SK-N-SH (cell line): ENCODE results near the gene TPP1.

Experiments used
- ELF1 ChIP-seq: IDR thresholded peaks from 2 replicates; pipeline ENCODE4 v1.4.0; 2012
- GATA2 ChIP-seq: sonication (generic); formaldehyde crosslinking; IDR thresholded peaks from 2 replicates; pipeline ENCODE4 v1.5.0; 2020; ENCODE audit warnings: mild to moderate bottlenecking, missing genetic modification reagents
- USF2 ChIP-seq: fragments of 150-350 bp; IDR thresholded peaks from 2 replicates; pipeline ENCODE4 v1.6.1; 2017; ENCODE audit warnings: antibody characterized with exemption, low read length, low read depth, borderline replicate concordance
- TF ChIP-seq, protein P1 (sequence below): fragments of 200-600 bp; sonication (generic); IDR thresholded peaks from 2 replicates; pipeline ENCODE4 v1.6.1; 2017; ENCODE audit warnings: antibody characterized with exemption, mild to moderate bottlenecking, moderate library complexity

- TF ChIP-seq, protein P1, sequence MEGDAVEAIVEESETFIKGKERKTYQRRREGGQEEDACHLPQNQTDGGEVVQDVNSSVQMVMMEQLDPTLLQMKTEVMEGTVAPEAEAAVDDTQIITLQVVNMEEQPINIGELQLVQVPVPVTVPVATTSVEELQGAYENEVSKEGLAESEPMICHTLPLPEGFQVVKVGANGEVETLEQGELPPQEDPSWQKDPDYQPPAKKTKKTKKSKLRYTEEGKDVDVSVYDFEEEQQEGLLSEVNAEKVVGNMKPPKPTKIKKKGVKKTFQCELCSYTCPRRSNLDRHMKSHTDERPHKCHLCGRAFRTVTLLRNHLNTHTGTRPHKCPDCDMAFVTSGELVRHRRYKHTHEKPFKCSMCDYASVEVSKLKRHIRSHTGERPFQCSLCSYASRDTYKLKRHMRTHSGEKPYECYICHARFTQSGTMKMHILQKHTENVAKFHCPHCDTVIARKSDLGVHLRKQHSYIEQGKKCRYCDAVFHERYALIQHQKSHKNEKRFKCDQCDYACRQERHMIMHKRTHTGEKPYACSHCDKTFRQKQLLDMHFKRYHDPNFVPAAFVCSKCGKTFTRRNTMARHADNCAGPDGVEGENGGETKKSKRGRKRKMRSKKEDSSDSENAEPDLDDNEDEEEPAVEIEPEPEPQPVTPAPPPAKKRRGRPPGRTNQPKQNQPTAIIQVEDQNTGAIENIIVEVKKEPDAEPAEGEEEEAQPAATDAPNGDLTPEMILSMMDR: no peak
- no peak for TF ChIP-seq USF2
- no peak for TF ChIP-seq GATA2 (CRISPR knock-in tag)
- TF ChIP-seq ELF1: no peak
Measured at GRCh38 chr11:6599881-6600390, 19.3 kb downstream of the TPP1 start.
